K562 (cell line): ENCODE results near the gene SMIM41.

Experiments
- STAT5B ChIP-seq: fragments of 250-450 bp; sonication (Bioruptor Pico); IDR thresholded peaks from 2 replicates; pipeline ENCODE4 v1.8.0; 2021; ENCODE audit warnings: mild to moderate bottlenecking, inconsistent platforms
- USF1 ChIP-seq: sonication (generic); formaldehyde crosslinking; IDR thresholded peaks from 2 replicates; pipeline ENCODE4 v1.9.0; 2022; ENCODE audit warnings: mild to moderate bottlenecking, missing genetic modification reagents
- TF ChIP-seq, protein P1 (sequence below): fragments of 250-450 bp; sonication (Bioruptor Pico); IDR thresholded peaks from 2 replicates; pipeline ENCODE4 v1.5.0; 2020; ENCODE audit warnings: mild to moderate bottlenecking, borderline replicate concordance

DNA sequence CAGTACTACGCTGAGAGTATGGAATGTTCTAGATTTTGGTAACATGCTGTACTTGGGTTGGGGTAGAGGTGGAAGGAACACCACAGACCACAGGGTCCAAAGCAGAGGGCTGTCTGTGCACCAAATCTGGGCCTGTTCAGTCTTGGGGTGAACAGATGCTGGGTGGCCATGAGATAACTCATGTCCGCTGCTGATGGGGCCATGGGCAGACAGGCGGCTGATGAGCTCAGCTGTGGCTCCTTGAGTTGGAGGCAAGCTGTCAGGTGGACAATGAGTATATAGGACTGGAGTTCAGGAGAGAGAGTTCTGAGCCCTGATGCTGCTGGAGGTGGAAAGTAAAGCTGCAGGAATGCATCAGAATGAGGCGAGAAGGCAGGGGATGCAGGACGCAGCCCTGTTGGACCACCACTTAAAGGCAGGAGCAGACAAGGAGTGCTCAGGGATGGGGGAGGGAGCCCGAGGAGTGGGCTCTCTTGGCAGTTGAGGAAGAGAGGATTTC is 6.2 kb downstream of the SMIM41 start:
- TF ChIP-seq, protein P1, sequence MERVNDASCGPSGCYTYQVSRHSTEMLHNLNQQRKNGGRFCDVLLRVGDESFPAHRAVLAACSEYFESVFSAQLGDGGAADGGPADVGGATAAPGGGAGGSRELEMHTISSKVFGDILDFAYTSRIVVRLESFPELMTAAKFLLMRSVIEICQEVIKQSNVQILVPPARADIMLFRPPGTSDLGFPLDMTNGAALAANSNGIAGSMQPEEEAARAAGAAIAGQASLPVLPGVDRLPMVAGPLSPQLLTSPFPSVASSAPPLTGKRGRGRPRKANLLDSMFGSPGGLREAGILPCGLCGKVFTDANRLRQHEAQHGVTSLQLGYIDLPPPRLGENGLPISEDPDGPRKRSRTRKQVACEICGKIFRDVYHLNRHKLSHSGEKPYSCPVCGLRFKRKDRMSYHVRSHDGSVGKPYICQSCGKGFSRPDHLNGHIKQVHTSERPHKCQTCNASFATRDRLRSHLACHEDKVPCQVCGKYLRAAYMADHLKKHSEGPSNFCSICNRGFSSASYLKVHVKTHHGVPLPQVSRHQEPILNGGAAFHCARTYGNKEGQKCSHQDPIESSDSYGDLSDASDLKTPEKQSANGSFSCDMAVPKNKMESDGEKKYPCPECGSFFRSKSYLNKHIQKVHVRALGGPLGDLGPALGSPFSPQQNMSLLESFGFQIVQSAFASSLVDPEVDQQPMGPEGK (CRISPR knock-in tag): no peak
- TF ChIP-seq STAT5B (CRISPR knock-in tag) (no peak), USF1 (CRISPR knock-in tag) (no peak)
